ENCODE results near the gene OR5V1. TPM values are rescaled to one million over a fixed set of nuclear protein-coding genes. Genes with fewer than 3 reads are reported as not detected.

OR5V1 gene
- not detected in 3 replicates for total RNA-seq

GRCh38 chr6:29368765-29369164 lies at the start of gene OR5V1:
Gene OR5V1, minus strand, starts transcription at chr6:29368865. Its CDS starts 12,670 bp downstream, at chr6:29356195.
- TF ChIP-seq, protein P1, sequence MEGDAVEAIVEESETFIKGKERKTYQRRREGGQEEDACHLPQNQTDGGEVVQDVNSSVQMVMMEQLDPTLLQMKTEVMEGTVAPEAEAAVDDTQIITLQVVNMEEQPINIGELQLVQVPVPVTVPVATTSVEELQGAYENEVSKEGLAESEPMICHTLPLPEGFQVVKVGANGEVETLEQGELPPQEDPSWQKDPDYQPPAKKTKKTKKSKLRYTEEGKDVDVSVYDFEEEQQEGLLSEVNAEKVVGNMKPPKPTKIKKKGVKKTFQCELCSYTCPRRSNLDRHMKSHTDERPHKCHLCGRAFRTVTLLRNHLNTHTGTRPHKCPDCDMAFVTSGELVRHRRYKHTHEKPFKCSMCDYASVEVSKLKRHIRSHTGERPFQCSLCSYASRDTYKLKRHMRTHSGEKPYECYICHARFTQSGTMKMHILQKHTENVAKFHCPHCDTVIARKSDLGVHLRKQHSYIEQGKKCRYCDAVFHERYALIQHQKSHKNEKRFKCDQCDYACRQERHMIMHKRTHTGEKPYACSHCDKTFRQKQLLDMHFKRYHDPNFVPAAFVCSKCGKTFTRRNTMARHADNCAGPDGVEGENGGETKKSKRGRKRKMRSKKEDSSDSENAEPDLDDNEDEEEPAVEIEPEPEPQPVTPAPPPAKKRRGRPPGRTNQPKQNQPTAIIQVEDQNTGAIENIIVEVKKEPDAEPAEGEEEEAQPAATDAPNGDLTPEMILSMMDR (IDR thresholded peaks at IDR 0.05; ENCODE audit: unreplicated experiment), result no peak
- Mint-ChIP-seq H3K4me3 (no peak within 1 kb of the TSS), H3K9me3 (no peaks in the 10 kb centered on the region), H3K27me3 (ENCODE audit: low read depth) (peaks cover 31% of the 10 kb centered on the region), H3K27ac (no peak within 1 kb of the TSS), H3K4me1 (no peaks in the 10 kb centered on the region), H3K36me3 (no peaks in the 10 kb centered on the region)
- DNase-seq (ENCODE audit: low spot score in 2 of 2, unreplicated experiment in 2 of 2), result no peak

- no peak within 1 kb of the TSS for H3K4me3 Mint-ChIP-seq
- no peaks in the 10 kb centered on the region for H3K36me3 Mint-ChIP-seq
- peaks cover 20% of the 10 kb centered on the region for H3K27me3 Mint-ChIP-seq (ENCODE audit: low read depth)
- no peak within 1 kb of the TSS for H3K27ac Mint-ChIP-seq
- H3K4me1 Mint-ChIP-seq, result no peaks in the 10 kb centered on the region
- H3K9me3 Mint-ChIP-seq, result peaks cover 21% of the 10 kb centered on the region
- TF ChIP-seq, protein P1 (IDR thresholded peaks at IDR 0.05; ENCODE audit: unreplicated experiment), result no peak
- no peak for DNase-seq (ENCODE audit: low spot score in 2 of 2, unreplicated experiment in 2 of 2)
Observed at GRCh38 chr6:29414588-29414987, 45.9 kb upstream of the OR5V1 start, which contains the start of gene OR12D1. Gene OR12D1, plus strand, starts transcription at chr6:29414928.

DNA sequence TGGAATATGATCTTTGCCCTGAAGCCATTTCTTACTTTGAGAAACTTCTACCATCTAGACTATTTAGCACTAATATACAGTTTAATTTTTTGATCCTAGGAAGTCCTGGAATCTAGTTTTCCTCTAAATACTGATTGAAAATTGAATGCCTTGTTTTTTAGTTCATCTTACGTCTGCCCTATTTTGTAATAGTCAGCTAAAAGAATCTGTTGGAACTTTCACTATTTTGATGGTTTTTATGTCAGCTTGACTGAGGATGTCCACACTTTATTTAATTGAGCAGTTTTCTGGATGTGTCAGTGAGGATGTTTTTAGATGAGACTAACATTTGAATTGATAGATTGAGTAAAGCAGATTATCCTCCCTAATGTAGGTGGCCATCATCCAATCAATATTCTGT lies 35.1 kb upstream of the OR5V1 start:
- Mint-ChIP-seq H3K9me3 (peaks cover under 1% of the 10 kb centered on the region), H3K4me3 (no peak overlapping the region), H3K27me3 (ENCODE audit: low read depth) (peaks cover 23% of the 10 kb centered on the region), H3K27ac (no peak overlapping the region), H3K4me1 (no peaks in the 10 kb centered on the region), H3K36me3 (no peaks in the 10 kb centered on the region)
- no peak for DNase-seq (ENCODE audit: low spot score in 2 of 2, unreplicated experiment in 2 of 2)
- TF ChIP-seq, protein P1 (IDR thresholded peaks at IDR 0.05; ENCODE audit: unreplicated experiment), result no peak

GRCh38 chr6:29399525-29399924 lies 30.9 kb upstream of the OR5V1 start:
- H3K4me3 Mint-ChIP-seq, result no peak overlapping the region

GRCh38 chr6:29395331-29395730 lies 26.7 kb upstream of the OR5V1 start, which contains the start of gene OR12D2:
Gene OR12D2, plus strand, starts transcription at chr6:29395631. Its CDS starts 1,069 bp downstream, at chr6:29396700.
- no peak within 1 kb of the TSS for H3K27ac Mint-ChIP-seq

More at GRCh38 chr6:29399525-29399924, 30.9 kb upstream of the OR5V1 start:
- TF ChIP-seq, protein P1 (IDR thresholded peaks at IDR 0.05; ENCODE audit: unreplicated experiment), result no peak
- DNase-seq (ENCODE audit: low spot score in 2 of 2, unreplicated experiment in 2 of 2), result no peak
- Mint-ChIP-seq H3K9me3 (no peaks in the 10 kb centered on the region), H3K36me3 (no peaks in the 10 kb centered on the region), H3K4me1 (no peaks in the 10 kb centered on the region), H3K27me3 (ENCODE audit: low read depth) (peaks cover 52% of the 10 kb centered on the region), H3K27ac (no peak overlapping the region)

More at GRCh38 chr6:29395331-29395730, 26.7 kb upstream of the OR5V1 start, which contains the start of gene OR12D2:
- Mint-ChIP-seq H3K27me3 (ENCODE audit: low read depth) (peaks cover 50% of the 10 kb centered on the region), H3K36me3 (no peaks in the 10 kb centered on the region), H3K9me3 (no peaks in the 10 kb centered on the region), H3K4me3 (no peak within 1 kb of the TSS), H3K4me1 (no peaks in the 10 kb centered on the region)
- no peak for DNase-seq (ENCODE audit: low spot score in 2 of 2, unreplicated experiment in 2 of 2)
- TF ChIP-seq, protein P1 (IDR thresholded peaks at IDR 0.05; ENCODE audit: unreplicated experiment), result no peak
